Measurements from ENCODE around the gene PAH.

PAH gene

DNA sequence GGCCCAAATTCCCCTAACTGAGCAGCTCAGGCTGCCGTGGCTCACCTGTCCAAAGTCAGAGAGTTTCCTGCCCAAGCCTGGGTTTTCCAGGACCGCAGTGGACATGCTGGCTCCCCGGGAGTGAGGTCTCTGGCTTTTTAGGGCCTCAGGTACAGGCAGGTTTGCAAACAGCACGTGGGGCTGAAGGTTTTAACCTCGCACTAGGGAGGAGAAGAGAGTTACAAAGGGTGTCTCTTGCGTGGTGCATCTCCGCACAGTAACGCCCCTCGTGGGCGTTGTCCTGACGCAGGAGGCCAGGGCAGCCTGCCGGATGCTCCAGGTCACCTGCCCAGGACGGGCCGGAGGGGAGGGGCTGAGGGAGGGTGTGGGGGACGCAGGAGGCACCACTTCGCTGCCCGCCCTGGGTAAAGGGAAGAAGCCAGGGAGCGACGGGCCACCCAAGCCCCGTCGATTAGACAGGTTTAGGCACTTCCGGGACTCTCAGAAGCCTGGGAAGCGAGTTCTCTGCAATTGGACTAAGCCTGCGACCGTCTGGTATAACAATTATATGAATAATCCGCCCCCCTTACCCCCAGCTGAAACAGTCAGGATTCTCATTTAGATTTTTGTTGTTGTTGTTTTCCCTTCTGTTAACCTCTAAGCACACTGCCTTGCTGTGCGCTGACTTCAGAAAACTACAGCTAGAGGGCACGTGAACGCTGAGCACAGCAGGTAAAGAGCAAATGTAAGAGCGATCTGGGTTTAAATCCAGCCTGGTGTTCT lies at the start of gene PAH:
PAH (minus strand) TSS at position 219 of the 762 bp plus-strand sequence; CDS start at position 105, 114 bp downstream.
- no peak for DNase-seq (ENCODE audit: low read depth in 2 of 2)

DNA sequence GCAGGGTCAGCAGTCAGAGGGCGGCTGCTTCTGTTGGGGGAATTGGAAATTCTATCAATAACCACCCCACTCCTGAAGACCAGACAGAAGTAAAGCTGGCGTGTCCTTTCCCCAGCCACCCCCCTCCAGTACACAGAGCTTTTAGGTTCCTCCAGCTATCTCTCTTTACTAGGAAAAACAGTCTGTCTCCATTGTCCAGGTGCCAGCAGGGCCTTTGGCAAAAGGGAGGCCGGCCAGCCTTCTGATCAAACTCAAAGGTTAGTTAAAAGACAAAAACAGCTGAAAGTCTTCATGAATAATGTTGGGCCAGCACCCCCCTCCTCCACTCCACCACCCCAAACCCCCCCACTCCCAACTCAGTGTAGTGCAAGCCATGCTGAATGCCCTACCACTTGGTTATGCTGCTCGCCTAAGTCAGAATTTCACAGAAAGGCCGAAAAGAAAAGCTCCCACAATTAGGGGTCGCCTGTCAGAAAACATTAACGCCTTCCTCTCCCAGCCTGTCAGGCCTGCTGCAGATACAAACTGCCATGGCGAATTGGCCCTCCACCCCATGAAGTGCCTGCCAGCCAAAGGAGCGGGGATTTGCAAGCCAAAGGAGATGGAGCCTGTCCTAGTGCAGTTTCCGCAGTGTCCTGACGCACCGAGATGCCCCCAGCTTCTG lies 49.3 kb upstream of the PAH start:
- DNase-seq (ENCODE audit: low read depth in 2 of 2), result no peak

DNA sequence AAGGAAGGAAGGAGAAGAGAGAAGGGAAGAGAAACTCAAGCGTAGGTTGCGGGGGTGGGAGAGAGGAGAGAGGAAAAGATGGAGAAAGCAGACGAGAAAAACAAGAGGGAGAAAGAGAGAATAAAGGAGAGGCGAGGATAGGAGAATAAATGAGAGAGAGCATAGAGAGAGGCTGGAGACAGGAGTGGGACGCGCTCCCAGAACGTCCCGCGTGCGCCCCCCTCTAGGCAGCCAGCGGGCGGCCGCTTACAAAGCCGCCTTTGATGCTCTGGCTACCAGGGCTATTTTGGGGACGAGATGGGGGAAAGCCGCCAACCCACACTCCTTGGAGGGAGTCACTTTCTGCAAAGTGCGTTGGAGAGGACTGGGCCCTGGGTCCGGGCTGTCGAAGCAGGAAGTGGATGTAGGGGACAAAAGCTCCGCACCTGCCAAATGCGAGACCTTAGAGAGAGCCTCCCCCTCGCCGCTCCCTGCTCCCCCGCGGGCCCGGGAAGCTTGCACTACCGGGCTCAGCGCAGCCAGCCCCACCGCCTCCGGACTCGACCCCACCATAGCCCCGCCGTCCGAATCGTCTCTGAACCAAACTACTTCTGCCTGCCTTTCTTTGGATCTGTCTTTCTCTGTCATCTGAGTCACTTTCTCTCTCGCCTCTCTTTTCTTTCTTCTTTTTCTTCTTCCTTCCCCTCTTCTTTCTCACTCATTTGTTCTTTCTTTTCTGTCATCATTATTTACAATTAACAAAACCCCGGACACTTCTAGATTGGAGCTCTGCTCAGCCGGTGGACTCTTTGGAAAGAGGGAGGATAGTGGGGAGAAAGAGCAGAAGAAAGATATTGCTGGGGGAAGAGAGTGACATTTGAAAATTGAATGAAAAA lies 48.5 kb upstream of the PAH start:
- no peak for DNase-seq (ENCODE audit: low read depth in 2 of 2)

DNA sequence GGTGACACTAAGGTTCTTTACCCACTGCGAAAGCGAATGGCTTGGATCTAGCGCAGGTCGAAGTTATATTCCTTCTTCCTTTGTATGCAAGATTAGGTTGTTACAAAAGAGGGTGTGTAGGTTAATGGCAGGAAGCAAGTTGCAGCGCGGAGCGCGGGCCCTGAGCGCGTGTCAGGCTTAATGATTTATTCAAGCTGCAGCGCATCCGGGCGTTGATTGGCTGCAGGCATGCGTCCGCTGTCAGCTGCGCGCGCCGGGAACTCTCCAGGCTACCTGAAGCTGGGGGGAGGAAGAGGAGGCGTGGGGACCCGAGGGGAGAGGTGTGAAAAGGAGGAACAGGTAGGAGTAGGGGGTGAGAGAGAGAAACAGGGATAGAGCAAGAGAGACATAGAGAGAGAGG lies 47.8 kb upstream of the PAH start:
- no peak for DNase-seq (ENCODE audit: low read depth in 2 of 2)

DNA sequence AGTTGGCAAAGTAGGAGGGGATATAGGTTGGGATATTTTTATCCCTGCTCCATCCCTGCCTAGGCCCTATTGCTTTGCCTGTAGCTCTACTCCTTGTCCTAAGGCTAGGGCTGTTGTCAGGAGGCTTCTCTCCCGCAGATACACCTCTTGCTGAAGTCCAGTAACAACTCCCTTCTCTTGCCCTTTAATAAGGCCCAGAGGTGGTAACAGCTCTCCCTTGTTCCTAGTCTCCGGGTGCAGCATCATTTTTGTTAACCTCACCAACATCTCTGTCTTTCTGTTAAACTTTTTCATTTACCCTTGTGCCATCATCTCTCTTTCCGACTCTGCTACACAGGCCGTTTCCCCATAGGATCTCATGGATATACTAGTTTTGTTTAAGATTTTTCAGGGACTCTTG lies 46.8 kb upstream of the PAH start:
- DNase-seq (ENCODE audit: low read depth in 2 of 2), result no peak

DNA sequence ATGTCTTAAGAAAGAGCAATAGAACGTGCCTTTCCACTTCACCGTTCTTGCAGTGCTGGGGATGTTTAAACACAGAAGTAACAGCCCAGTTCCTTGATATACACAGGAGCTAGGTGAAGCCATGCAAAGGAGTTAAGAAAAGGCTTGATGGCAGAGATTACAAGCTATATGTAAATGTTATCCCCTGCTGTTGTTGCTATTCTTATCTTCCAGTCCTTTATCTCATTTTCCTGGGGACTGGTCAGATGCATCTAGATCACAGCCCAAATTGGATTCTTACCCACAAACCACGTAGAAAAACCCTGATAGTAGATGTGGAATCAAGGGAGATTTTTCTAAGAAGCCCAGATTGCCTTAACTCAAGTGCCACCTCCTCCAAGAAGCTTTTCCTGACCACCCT lies 45.9 kb upstream of the PAH start:
- DNase-seq (ENCODE audit: low read depth in 2 of 2), result no peak

DNA sequence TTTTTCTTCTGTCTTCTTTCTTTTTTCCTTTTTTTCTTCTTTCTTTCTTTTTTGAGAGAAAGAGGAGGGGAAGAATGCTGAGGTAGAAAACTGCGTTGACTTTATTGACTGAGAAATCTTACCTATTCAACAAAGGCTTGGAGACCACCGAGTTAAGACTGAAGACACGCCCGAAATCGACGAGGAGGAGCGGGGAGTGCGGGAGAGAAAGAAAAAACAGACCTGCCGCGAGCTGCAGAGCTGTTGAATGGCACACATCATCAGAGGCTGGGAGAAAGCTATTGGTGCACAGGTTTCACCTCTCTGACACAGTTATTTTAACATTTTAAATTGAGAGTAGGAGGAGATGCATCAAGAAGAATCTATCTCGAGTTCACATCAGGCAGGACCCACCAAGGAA lies 45.5 kb upstream of the PAH start:
- DNase-seq (ENCODE audit: low read depth in 2 of 2), result no peak

DNA sequence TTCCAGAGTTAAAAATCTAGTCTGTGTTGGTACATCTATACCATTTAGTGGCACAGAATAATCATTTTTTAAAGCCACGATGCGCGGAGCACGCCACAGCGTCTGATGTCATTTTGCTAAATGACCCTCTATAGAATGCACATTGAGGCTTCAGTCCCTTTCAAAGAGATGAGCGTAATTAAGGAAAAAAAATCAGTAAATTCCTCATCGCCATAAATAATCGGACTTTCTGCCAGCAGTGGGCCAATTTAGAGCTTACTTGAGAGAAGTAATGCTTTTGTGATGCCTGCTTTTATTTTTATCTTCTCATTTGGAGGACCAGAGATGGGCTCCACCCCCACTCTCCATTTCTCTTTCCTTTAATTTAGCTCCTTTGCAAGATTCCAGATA lies 44.4 kb upstream of the PAH start:
- DNase-seq (ENCODE audit: low read depth in 2 of 2), result no peak

DNA sequence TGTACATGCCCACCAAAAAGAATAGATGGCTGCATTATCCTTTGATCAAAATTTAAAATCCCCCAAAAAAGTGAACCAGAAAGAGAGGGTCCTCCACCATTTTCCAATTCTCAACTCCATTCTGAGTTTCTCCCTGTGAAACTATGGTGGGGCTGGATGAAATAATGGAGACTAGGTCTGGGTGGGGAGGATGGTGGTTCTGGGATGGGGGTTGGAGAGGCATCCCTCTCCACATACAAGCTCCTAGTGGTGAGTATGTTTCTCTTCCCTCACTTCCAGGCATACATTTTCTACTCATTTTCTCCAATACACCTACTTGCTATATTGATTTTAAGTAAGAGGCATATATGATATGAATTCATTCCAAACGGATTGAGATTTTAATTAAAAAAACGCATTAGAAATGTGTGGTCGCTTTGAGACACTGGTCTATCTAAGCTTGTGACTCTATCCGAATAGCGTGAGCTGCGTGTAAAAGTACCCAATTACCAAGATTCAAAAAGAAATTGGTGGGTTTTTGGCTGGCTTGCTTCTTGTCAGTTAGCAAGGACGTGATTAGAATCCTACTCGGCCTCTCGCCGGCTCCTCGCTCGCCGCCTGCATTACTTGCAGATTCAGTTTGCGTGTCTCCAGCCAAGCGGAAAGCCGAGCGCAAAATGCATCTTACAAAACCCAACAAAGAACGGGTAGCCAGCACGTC lies 43.9 kb upstream of the PAH start:
- DNase-seq (ENCODE audit: low read depth in 2 of 2), result no peak

DNA sequence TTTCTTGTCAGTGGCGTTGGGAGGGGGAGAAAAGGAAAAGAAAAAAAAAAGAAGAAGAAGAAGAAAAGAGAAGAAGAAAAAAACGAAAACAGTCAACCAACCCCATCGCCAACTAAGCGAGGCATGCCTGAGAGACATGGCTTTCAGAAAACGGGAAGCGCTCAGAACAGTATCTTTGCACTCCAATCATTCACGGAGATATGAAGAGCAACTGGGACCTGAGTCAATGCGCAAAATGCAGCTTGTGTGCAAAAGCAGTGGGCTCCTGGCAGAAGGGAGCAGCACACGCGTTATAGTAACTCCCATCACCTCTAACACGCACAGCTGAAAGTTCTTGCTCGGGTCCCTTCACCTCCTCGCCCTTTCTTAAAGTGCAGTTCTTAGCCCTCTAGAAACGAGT lies 42.3 kb upstream of the PAH start:
- DNase-seq (ENCODE audit: low read depth in 2 of 2), result no peak

DNA sequence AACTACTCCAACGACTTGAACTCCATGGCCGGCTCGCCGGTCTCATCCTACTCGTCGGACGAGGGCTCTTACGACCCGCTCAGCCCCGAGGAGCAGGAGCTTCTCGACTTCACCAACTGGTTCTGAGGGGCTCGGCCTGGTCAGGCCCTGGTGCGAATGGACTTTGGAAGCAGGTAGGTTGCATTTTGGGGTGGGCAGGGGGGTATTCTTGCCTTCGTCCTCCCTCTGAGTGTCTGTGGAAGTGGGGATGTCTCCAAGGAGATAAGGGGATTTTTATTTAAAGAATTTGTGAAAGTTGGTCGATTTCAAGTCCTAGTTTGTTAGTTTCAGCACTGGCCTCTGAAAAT lies 41.8 kb upstream of the PAH start:
- no peak for DNase-seq (ENCODE audit: low read depth in 2 of 2)

DNA sequence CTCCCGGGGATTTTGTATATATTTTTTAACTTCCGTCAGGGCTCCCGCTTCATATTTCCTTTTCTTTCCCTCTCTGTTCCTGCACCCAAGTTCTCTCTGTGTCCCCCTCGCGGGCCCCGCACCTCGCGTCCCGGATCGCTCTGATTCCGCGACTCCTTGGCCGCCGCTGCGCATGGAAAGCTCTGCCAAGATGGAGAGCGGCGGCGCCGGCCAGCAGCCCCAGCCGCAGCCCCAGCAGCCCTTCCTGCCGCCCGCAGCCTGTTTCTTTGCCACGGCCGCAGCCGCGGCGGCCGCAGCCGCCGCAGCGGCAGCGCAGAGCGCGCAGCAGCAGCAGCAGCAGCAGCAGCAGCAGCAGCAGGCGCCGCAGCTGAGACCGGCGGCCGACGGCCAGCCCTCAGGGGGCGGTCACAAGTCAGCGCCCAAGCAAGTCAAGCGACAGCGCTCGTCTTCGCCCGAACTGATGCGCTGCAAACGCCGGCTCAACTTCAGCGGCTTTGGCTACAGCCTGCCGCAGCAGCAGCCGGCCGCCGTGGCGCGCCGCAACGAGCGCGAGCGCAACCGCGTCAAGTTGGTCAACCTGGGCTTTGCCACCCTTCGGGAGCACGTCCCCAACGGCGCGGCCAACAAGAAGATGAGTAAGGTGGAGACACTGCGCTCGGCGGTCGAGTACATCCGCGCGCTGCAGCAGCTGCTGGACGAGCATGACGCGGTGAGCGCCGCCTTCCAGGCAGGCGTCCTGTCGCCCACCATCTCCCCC lies 41.2 kb upstream of the PAH start:
- DNase-seq (ENCODE audit: low read depth in 2 of 2), result no peak

DNA sequence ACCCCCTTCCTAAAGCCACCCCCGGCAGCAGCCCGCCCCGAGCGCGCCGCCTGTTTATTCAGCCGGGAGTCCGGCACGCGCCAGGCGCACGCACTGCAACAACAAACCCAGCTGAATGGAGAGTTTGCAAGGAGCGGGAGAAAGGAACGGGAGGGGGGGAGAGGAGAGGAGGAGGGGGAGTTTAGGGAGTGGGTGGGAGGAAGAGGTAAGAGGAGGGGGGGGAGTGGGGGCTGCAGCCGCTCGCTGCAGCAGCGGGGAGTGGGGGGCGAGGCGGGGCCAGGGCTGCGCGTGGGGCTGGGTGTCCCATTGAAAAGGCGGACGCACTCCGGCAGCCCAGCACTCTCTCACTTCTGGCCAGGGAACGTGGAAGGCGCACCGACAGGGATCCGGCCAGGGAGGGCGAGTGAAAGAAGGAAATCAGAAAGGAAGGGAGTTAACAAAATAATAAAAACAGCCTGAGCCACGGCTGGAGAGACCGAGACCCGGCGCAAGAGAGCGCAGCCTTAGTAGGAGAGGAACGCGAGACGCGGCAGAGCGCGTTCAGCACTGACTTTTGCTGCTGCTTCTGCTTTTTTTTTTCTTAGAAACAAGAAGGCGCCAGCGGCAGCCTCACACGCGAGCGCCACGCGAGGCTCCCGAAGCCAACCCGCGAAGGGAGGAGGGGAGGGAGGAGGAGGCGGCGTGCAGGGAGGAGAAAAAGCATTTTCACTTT lies 40.5 kb upstream of the PAH start, which contains the start of gene ASCL1:
ASCL1 (plus strand) TSS at position 336 of the 712 bp plus-strand sequence. CDS start 571 bp downstream, outside the sequence.
- DNase-seq (ENCODE audit: low read depth in 2 of 2), result no peak

DNA sequence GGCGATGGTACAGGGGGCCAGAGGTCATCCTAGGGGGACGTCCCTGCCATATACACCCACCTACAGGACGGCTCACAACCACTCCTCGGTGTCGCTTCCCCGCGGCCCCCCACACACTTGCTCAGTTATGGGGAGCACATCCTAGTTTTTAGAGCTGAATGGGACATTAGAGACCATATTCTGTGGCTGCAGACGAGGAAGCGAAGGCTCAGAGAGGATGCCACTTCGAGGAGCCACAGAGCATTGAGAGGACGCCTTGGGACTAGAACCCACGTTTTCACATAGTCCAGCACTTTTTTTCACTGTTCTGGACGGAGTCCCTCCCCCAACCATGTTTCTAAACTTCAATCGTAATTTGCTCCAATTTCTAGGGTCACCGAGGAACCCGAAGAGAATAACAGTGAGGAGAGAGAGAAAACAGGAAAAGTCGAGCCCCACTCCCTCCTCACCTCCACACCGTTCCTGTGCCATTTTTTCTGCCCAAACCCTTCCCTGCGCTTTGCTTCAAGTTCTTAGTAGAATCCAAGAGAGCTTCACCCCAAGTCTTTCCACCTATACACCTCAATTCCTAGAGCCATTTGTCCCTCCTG lies 39.8 kb upstream of the PAH start:
- no peak for DNase-seq (ENCODE audit: low read depth in 2 of 2)

DNA sequence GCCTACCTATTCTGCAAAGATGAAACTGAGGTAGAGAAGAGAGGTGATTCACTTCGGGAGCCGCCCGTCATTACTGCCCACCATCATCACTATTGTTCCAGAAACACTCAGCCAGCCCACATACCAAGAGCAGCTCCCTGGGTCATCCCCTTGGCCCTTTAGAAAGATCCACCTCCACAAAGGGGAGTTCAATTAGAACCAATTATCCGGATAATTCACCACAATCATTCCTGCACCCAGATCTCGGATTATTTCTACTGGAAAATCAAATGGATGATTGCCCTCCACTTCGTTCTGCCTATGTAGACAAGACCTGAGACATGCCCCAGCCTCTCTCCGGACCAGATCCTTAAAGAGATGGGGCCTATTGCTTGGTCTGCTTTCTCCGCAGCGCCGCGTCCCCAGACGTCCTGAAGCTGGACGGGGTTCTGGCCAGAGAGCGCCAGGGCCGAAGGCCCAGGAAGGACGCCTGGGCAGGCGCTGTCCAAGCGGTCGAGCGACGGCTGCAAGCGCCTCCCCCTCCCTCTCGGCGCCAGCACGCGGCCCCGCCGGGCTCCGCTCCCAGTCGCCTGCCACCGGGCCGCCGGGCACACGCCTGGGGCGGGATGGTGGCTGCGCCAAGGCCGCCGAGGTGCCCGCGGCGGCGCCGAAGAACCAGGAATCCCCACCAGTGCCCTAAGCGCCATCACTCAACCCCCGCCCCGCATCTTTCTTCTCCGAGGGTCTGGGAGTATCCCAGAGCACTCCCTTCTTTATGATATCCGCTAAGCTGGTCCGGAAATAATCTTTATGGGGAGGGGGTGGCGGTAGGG lies 39.1 kb upstream of the PAH start:
- no peak for DNase-seq (ENCODE audit: low read depth in 2 of 2)

DNA sequence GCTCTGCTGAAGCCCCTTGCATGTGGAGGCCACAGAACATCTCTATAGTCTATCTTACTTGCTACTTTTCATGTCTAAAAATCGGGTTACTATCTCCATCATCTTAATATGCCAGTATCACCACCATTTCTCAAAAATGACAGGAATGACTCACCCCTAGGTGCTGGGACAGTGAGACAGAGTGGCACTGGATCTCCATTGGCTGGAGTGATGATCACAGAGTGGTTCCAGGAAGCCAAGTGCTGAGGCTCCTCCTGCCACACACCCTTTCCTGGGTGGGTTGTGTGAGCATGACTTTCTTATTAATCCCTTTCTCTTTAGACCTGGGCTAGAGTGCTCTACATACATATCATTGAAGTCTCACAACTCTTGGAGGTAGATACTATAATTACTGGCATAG lies 37.1 kb upstream of the PAH start:
- no peak for DNase-seq (ENCODE audit: low read depth in 2 of 2)

DNA sequence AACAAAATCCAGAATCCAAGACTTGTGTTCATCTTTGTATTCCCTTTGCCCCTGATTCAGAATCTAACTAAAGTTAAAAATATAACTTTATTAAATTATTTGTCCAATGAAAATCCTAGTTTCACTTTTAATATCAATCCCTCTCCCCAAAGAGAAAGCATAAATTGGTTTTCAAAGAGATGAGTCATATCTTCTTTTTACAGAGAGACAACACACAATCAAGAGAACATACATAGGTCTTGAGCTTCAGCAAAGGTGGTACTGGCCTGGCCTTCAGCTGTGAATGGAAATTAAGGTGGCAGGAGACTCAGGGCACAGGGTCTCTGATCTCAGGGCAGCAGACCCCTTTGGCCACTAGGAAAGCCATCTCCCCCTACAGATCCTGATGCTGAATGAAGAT lies 36.2 kb upstream of the PAH start:
- DNase-seq (ENCODE audit: low read depth in 2 of 2), result no peak

DNA sequence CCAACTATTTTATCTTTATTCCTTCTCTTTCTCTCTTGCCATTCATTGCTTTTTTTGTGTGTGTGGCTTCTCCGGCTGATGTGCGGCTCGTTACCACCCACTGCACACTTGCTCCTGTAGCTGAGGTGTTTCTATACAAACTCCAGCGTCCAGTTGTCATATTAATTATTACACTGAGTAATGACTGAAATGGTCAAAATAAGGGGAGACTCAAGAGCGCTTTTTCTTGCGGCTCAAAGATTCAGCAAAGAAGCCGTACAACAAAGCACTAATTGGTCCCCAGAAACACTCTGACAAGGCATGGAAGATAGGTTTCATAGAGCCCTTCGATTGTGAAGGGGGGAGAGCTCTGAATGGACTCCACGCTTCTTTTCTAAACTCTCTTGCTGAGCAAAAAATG lies 34.8 kb upstream of the PAH start:
- DNase-seq (ENCODE audit: low read depth in 2 of 2), result no peak

DNA sequence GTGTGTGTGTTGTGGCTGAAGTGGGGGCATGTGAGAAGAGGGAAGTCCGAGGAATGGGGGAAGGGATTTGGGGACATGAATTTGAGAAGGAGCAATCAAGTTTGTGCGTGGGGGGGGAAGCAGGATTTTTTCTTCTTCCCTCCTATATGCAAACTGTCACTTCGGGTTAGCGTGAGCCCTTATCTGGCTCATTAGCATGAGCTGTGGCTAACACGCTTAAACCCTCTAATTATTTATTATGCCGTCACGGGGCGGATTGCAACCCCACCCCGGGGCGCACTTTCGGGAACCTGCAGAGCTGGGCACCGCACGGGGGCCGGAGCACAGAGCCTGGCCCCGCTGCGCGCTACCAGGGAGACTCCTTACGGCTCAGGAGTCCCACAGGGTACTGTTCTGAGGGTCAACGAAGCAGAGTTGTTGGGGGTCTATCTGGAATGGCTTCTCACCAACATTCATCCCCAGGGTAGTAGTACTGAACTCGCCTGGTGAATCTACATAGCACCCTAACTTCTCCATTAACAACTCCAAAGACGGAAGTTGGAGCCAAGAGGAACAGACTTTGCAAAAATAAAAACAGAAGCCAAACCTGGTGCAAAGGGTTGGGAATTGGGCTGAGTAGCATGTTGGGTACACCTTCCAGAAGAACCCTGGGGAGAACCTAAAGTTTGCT lies 34.0 kb upstream of the PAH start:
- no peak for DNase-seq (ENCODE audit: low read depth in 2 of 2)
